Activated CD8-positive, alpha-beta memory T cell treated with anti-CD3 and anti-CD28 coated beads for 48 hours (primary cell): ENCODE measurements around the gene ACVR1.
A peak's percentile ranks its signal among the peaks of the same experiment; 100 is the strongest.

Experiments used
- DNase-seq, 3 experiments: peaks; one replicate each; pipeline ENCODE4 v3.0.0-alpha.2; 2020; ENCODE audit warnings: low read depth in 2 of 3, low spot score in 2 of 3

ACVR1 gene

DNA sequence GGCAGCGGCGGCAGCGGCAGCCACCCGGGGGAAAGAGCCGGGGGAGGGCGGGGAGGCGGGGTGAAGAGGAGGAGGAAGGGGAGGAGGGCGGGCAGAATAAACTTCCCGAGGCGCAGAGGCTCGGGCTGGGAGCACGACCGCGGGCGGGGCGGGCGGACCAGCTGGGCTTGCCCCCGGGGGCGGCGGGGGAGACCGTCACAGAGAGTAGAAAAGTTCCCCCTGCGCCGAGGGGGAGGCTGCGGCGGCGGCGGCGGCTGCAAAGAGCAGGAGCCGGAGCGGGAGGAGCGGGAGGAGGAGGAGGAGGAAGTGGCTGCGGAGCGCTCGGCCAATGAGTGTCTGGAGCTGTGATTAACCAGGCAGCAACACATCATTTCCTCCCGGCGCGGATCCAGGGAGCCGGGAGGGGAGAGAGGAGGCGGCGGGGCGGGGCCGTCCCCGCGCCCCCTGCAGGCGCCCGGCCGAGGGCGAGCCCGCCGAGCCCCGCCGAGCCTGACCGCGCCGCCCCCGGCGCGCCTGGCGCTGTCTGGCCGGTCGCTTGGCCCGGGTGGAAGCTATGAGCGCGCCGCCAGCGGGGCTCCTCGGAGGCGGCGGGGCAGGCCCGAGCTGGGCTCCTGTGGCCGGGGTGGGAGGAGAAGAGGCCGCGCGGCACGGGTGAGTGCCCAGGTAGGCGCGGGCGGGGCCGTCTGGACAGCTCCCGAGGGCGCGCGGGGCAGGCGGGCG lies at the start of gene ACVR1:
Gene ACVR1 (minus strand): TSS at position 265 of the 720 bp plus-strand sequence. CDS start 76,837 bp downstream, outside the sequence.
- DNase-seq = peak; percentile 52 to 71 (median 59)

DNA sequence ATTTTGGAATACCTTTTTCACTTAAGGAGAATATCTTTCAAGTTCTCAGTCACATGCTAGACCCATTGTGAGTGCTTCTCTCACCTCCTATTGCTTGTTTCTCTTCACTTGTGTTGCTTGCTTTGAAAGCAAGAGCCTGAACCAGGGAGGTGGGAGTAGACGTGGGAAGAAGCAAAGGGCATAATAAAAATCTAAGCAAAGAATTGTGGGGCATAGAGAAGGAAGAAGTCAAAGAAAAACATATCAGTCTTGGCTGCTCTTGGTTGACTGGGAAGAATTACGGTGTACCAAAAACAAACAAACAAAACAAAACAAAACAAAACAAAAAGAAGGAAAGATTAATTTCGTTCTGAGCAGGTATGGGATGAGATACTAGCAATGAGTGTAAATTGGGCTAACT lies 48.9 kb upstream of the ACVR1 start:
- DNase-seq = no peak

DNA sequence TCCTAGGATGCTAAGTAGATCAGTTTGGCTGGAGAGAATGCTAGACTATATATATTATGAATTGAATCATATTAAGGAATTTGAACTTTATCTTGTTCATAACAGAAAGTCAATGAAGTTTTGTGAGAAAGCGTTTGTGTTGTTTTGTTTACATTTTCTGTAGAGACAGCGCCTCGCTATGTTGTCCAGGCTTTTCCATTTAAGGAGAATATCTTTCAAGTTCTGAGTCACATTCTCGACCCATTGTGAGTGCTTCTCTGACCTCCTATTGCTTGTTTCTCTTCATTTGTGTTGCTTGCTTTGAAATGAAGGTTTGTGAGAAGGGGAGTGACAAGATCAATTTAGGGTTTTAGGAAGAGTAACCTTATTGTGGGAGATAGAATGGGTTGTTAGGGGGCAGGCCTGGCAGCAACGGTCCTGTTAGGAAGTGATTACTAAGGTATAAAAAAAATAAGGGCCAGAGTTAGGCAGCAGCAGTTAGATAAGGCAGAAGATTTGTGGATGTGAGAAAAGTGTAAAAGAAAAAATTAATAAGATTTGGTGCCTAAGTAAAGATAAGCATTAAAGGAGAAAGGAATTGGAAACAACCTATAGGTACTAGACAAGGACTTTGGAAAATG lies 47.6 kb upstream of the ACVR1 start:
- no peak for DNase-seq

DNA sequence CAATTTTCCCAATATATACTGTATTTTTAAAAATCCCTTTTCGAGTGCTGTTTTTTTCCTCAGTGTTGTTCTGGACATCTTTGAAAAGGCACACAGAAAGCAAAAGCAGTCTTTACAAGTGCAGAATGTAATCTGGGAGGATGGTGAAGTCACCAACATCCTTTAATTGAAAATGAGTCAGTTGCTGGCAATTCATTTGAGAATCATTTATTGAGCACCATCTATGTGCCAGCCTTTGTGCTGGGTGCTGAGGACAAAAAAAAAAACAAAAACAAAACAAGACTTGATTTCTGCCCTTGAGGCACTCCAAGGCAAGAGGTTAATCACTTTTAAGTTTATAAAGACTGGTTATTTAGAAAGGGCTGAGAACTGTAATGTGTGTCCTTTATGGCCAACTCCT lies 46.7 kb upstream of the ACVR1 start:
- DNase-seq = no peak

DNA sequence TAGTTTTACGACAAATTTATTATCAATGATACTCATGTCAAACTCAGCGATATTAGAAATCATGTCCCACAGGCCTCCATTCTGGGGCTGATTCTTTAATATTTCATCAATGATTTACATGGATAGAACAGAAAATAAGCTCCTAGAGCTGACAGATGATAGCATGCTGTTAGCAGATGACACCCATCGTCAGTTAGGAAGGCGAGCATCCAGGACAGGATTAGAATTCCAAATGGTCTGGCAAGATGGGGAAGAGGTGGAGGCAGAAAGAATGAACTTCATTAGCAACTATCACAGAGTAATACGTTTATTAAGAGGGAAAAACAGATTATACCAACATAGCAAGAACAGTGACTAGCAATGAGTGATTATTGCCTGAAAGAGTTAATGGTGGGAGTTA lies 46.2 kb upstream of the ACVR1 start:
- DNase-seq = no peak

DNA sequence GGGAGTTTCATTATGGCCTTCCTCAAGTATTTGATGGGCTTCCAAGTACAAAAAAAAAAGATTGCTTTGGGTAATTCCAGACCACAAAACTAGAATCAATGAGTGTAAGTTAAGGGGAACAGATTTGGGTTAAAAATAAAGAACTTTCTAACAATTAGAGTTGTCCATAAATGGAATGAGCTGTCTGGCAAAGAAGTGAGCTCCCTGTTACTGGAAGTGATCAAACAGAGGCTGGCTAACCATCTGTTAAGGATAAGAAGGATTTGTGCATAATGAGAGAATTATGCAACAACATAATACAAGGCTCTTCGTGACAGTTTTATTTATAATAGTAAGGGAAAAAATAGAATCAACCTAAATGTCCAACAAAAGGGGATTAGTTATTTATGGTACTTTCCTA lies 44.6 kb upstream of the ACVR1 start:
- DNase-seq = no peak

DNA sequence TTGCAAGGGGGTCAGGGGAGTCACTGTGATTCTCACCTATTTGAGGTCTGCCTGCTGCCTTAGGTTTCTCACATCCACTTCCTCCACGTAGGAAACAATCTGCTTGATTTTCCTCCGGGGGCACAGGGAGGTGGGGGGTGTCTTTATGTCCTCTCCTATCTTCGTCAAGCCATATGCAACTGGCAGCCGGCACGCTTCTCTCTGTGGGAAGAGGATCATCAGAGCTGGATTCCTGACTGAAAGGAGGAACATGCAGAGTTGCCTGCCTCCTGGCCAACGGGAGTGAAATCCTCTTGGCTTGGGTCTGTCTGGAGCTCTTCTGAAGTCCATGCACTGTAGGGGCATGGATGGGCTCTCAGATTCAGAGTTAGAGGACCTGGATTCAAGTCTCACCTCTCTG lies 43.1 kb upstream of the ACVR1 start:
- no peak for DNase-seq

DNA sequence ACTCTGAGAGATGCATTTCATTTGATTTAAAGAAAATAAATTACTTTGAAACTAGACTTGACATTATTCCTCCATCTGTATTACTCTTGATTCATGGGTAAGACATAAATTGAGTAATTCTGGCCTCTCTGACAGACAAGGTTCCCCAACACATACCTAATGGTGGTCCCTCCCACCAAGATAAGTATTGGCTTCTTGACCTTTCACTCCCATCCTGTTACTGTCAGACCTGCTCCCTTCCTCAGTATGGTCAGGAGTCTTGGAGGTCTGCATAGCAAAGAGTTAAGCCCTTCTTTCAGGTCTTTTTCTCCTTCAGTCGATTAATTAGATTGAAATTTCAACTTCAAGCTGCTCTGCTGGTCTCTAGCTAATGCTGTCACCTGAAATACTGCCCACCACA lies 42.2 kb upstream of the ACVR1 start:
- DNase-seq = no peak

DNA sequence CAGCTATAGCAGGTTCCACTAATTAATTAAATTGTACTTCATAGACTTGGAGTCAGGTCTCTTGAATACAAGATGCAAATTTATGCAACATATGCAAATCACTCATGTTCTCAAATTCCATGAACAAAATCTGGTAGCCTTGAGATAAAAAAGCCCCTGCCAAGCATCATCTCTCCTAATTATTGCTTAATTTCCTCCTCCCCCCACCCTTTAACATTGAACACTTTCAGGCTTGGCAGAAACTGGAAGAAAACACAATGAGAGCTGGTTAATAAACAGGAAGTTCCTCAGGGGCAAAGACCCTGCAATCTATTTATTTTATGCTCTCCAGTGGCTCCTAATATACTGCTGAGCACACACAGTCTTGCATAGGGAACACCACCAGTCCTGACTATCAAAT lies 35.6 kb upstream of the ACVR1 start:
- DNase-seq = no peak

DNA sequence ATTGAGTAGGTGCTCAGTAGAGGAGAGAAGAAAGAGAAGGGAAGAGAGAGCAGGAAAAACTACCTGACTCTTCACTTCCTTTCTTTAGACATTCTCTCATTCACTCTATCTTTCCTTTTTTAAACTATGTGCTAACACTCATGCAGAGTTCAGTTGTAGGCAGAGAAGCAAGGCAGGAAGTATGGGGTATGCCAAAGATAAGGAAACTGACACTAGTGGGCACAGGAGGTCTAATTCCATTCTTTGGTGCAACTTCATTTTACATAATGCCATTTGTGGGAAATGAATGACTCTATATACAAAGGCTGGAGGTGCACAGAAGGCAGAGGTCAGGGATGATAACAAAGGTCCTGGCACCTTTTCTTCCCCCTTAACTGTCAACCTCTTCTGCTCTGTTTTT lies 35.1 kb upstream of the ACVR1 start:
- DNase-seq = no peak

DNA sequence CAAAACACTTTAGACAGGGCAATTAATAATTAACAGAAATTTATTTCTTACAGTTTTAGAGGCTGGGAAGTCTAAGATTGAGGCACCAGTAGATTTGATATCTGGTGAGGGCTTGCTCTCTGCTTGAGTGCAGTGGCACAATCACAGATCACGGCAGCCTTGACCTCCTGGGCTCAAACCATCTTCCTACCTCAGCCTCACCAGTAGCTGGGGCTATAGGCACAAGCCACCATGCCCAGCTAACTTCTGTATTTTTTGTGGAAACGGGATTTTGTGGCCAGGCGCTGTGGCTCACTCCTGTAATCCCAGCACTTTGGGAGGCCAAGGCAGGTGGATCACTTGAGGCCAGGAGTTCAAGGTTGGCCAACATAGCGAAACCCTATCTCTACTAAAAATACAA lies 29.0 kb upstream of the ACVR1 start:
- DNase-seq = no peak

DNA sequence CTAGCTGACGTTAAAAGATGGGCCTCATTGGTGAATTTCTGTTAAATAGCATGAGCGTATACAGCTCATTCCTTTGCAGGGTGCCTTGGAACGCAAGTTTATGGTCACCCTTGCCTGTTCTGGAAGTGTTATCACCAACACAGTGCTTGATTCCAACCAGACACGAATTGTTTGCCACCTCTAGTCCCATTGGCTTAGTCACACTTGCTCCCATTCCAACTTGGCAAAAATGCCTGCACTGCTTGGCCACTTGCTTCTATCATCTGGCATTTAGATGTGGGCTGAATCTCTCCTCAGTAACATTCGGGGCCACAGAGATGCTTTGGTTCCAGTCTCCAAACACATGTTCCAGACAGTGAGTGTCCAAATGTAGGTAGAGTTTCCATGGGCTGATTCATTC lies 27.5 kb upstream of the ACVR1 start:
- DNase-seq = no peak

DNA sequence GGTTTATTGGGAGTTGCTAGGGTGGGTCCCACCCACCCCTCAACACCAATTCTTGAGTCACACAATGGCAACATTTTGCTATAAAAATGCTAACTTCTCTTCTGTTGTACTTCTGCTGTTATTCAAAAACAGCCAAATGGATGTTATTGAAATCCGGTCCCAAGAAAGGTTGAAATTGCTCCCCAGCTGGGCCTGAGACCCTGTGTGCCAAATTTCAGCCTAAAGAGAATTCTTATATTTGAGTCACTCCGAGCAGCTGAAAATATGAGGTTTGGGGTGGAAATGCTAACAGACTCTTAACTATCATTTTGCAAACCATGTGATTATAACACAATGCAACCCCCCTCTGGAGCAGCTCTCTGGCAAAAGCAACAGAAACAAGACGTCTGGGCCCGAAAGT lies 27.0 kb upstream of the ACVR1 start:
- DNase-seq = no peak

DNA sequence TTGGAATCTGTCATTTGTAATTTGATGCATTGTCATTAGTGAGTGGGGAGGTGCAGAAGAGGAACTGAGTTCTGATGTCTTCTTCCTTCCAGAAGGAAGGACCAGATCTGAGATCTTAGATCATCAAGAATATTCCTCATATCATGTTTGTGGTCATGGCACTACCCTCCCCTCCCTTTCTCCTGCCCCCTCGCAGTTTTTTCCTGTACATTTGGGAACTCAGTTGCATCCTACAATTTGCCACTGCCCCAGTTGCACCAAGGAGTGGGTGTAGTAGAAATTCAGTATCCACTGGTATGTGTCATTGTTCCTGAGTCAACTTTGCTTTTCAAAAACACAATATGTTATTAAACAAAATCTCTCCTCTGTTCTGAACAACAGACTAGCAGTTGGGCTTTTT lies 26.6 kb upstream of the ACVR1 start:
- DNase-seq = no peak

DNA sequence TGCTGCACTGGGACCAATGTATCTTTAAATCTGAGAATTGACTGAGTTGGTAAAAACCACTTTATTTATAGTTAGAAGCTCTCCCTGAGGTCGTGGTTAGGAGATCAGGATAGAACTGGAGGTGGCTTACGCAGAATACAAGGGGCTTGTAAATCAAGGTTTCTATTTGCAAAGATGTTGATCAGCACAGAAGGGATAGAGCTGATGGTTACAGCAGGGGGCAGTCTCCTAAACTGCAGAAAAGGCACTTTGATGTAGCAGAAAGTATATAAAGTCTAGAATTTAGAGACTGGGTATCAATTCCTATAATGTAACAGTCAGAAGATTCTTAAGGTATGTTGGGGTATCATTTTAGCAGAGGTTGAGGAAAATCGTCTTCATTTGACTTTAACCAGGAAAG lies 25.2 kb upstream of the ACVR1 start:
- no peak for DNase-seq

DNA sequence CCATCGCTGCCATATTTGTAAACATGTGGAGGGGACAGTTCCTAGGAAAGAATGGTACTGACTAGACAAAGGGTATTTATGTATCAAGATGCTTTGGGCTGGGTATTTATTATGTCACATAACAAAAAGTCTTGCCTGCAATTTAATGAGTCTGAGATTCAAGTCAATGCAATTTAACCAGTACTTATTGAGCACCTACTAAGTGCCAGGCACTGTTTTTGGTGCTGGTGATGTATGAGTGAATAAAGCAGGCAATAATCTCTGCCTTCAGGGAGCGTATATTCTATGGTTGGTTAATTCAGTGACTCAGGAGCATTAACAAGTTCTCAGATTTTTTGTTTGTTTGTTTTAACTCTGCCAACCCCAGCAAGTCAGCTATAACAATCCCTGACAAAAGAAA lies 24.6 kb upstream of the ACVR1 start:
- DNase-seq = no peak

DNA sequence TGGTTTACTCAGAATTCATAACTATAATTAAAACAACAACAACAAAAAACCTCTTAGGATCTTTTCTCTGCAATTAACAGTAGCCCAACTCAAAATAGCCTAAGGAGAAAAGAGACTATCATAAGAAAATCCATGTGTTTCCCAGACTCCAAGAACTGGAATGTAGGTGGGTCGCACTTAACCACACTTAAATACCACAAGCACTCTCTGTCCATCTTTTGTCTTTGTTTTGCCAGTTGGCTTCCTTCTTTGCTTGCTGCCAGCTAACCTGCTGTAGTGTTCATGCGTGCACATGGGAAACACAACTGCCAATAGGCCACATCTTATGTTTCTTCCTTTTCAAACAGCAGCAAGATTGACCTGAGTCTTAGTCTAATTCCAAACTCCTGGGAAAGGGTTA lies 24.1 kb upstream of the ACVR1 start:
- DNase-seq = no peak

DNA sequence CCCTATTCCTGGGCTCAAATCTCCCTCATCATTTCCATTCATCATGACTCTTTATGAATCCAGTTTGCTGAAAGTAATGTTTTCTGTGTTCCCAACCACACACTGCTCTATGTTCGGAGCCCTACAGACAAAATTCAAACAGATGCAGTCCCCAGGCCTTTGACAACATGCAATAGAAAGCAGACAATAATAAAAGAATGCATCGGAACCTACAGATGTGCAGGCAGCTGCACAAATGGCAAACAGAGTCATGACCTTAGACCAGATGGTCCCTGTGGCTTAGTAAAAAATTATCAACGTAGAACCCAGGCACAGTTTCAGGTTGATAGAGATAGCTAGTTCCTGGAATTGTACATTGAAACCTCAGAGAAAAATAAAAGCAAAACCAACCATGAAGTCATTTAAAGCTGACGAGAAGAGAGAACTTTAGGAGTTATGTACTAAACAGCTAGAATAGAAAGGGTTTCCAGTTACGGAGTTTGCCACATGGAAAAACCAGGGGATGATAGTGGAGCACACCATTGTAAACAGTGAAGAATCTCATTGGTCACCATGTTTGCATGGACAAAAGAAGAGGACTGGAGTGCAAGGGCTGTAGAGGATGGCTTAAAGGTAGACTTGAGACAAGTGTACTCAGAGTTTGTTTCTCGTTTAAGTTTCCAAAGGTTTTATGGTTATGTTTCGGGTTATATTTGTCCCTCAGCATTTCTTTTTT lies 23.2 kb upstream of the ACVR1 start:
- DNase-seq = no peak

DNA sequence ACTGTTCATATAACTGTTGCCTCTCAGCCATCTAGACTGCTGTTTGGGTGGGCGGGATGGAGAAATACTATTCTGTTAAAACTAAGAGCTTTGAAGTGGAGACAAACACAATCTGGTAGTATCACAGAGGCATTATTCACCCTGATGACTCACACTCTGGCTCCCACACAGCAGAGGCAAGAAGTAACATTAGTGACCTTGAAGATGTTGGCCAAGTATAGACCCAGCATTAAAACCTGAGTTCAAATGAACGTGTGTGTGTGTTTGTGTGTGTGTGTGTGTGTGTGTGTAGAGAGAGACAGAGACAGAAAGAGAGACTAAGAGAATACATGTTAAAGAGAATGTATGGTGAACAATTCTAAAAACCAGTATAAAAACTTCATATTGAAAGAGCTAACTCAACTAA lies 22.5 kb upstream of the ACVR1 start:
- DNase-seq = no peak

DNA sequence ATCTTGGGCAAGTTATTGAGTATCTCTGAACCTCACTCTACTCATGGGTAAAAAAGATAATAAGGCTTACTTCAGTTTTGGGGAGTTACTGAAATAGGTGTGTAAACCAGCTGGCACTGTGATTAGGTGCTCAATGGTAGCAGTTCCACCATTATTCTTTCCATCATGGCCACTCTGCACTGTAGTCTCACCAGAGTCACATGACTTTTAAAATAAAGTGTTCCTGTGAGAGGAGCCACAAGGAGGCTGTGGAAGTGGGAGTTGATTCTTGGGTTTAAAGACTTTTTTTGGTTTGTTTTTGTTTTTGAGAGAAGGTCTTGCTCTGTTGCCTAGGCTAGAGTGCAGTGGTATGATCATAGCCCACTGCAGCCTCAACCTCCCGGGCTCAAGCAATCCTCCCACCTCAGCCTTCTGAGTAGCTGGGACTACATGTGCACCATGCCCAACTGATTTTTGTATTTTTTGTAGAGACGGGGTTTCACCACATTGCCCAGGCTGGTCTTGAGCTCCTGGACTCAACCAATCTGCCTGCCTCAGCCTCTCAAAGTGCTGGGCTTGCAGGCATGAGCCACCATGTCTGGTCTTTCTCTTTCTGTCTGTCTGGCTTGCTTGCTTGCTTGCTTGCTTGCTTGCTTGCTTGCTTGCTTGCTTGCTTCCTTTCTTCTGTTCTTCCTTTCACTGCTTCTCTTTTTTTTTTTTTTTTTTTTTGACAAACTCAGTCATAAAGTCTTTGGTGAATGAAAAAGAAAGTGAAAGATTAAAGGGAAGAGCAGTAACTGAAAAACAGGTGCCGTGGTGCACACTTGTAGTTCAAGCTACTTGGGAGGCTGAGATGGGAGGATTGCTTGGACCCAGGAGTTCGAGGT lies 21.2 kb upstream of the ACVR1 start:
- no peak for DNase-seq

DNA sequence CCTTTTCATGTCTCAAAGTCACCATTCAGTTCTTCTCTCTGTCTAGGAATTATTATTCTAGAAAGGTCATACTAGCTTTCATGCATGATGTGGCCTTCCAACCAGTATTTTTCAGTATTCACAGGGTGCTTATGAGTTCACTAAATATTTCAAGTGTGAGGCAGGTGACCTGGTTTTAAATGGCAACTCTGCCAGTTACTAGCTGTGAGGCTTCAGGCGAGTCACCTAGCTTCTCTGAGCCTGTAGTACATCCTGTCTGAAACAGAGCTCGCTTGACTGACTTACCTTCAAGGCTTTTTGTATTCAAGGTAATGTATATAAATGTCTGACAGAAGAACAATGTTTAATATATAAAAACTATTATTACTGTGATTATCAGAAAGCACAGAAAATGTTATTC lies 19.4 kb upstream of the ACVR1 start:
- no peak for DNase-seq
